HepG2 (cell line): ENCODE measurements around the gene KISS1R. TPM values are rescaled to one million over a fixed set of nuclear protein-coding genes. Genes with fewer than 3 reads are reported as not detected.

ENCODE experiments used
- ADNP ChIP-seq: sonication (generic); formaldehyde crosslinking; IDR thresholded peaks from 2 replicates; pipeline ENCODE4 v1.4.0; 2020; ENCODE audit warnings: missing genetic modification reagents
- CREM ChIP-seq, 2 experiments: sonication (generic) in 1 of 2; formaldehyde crosslinking in 1 of 2; IDR thresholded peaks; 2 replicates each; pipeline versions ENCODE4 v1.4.0 to v1.6.1; 2016 to 2020; ENCODE audit warnings: antibody characterized with exemption in 1 of 2, mild to moderate bottlenecking in 1 of 2, missing genetic modification reagents in 1 of 2
- FOXJ3 ChIP-seq: sonication (generic); formaldehyde crosslinking; IDR thresholded peaks from 2 replicates; pipeline ENCODE4 v1.4.0; 2020; ENCODE audit warnings: missing genetic modification reagents, mild to moderate bottlenecking, borderline replicate concordance
- JDP2 ChIP-seq: sonication (generic); formaldehyde crosslinking; IDR thresholded peaks from 2 replicates; pipeline ENCODE4 v1.8.1; 2022; ENCODE audit warnings: missing genetic modification reagents, borderline replicate concordance
- KDM5B ChIP-seq: sonication (generic); formaldehyde crosslinking; IDR thresholded peaks from 2 replicates; pipeline ENCODE4 v1.4.0; 2020; ENCODE audit warnings: missing genetic modification reagents, mild to moderate bottlenecking, borderline replicate concordance
- RBFOX2 ChIP-seq: fragments of 200-400 bp; formaldehyde crosslinking; IDR thresholded peaks from 2 replicates; pipeline ENCODE4 v1.6.1; 2017; ENCODE audit warnings: low read depth, mild to moderate bottlenecking, low read length
- SIN3A ChIP-seq: IDR thresholded peaks from 2 replicates; pipeline ENCODE4 v1.6.1; 2011; ENCODE audit warnings: low read depth, mild to moderate bottlenecking, control low read depth, low read length, borderline replicate concordance
- SMC3 ChIP-seq: IDR thresholded peaks from 2 replicates; pipeline ENCODE4 v1.6.1; 2011; ENCODE audit warnings: low read length, improper control_type of control experiment
- ZBTB44 ChIP-seq: sonication (generic); formaldehyde crosslinking; IDR thresholded peaks from 2 replicates; pipeline ENCODE4 v1.4.0; 2020; ENCODE audit warnings: missing genetic modification reagents
- ZIK1 ChIP-seq: sonication (generic); formaldehyde crosslinking; IDR thresholded peaks from 2 replicates; pipeline ENCODE4 v1.5.0; 2020; ENCODE audit warnings: mild to moderate bottlenecking, low read depth, missing genetic modification reagents, borderline replicate concordance
- ZMYM2 ChIP-seq: sonication (generic); formaldehyde crosslinking; IDR thresholded peaks from 2 replicates; pipeline ENCODE4 v1.8.0; 2022; ENCODE audit warnings: mild to moderate bottlenecking, missing genetic modification reagents
- ZMYM3 ChIP-seq: sonication (generic); formaldehyde crosslinking; IDR thresholded peaks from 2 replicates; pipeline ENCODE4 v1.5.1; 2020; ENCODE audit warnings: mild to moderate bottlenecking, missing genetic modification reagents
- ZNF263 ChIP-seq: sonication (generic); formaldehyde crosslinking; IDR thresholded peaks from 2 replicates; pipeline ENCODE4 v1.4.0; 2020; ENCODE audit warnings: missing genetic modification reagents
- ZNF441 ChIP-seq: sonication (generic); formaldehyde crosslinking; IDR thresholded peaks from 2 replicates; pipeline ENCODE4 v1.7.0; 2021; ENCODE audit warnings: missing genetic modification reagents, borderline replicate concordance
- ZNF777 ChIP-seq: sonication (generic); formaldehyde crosslinking; IDR thresholded peaks from 2 replicates; pipeline ENCODE4 v1.4.0; 2020; ENCODE audit warnings: missing genetic modification reagents
- ZNF816 ChIP-seq: sonication (generic); formaldehyde crosslinking; IDR thresholded peaks from 2 replicates; pipeline ENCODE4 v1.8.0; 2022; ENCODE audit warnings: missing genetic modification reagents, mild to moderate bottlenecking, borderline replicate concordance
- polyA plus RNA-seq, 8 experiments: library from polyadenylated mRNA; depleted of rRNA in 3 of 8; stranded (reverse) in 7 of 8; unstranded in 1 of 8; fragments of >200 nt; fragmentation: Illumina TruSeq in 4 of 8; extraction: Trizol in 4 of 8; gene quantifications; 2 replicates each; pipeline versions ENCODE4 v1.2.1 to v1.2.3, GENCODE V29; 2011 to 2016; ENCODE audit warnings: low read depth in 4 of 8, missing spikeins in 1 of 8, mixed read lengths in 1 of 8; ENCODE audit not compliant: insufficient read depth in 1 of 8
- total RNA-seq, 5 experiments: library from RNA; depleted of rRNA; stranded (reverse); fragments of >200 nt; fragmentation: Illumina TruSeq; extraction: Trizol; gene quantifications; 2 replicates each; pipeline ENCODE4 v1.2.3, GENCODE V29; 2016; ENCODE audit warnings: low read depth in 1 of 5

The KISS1R gene
- total and polyA plus RNA-seq, 2 of the 13 experiments (the other 11 are each of a cell fraction or from before 2014, with no cell fraction given): 1.1 to 10.2 TPM

DNA sequence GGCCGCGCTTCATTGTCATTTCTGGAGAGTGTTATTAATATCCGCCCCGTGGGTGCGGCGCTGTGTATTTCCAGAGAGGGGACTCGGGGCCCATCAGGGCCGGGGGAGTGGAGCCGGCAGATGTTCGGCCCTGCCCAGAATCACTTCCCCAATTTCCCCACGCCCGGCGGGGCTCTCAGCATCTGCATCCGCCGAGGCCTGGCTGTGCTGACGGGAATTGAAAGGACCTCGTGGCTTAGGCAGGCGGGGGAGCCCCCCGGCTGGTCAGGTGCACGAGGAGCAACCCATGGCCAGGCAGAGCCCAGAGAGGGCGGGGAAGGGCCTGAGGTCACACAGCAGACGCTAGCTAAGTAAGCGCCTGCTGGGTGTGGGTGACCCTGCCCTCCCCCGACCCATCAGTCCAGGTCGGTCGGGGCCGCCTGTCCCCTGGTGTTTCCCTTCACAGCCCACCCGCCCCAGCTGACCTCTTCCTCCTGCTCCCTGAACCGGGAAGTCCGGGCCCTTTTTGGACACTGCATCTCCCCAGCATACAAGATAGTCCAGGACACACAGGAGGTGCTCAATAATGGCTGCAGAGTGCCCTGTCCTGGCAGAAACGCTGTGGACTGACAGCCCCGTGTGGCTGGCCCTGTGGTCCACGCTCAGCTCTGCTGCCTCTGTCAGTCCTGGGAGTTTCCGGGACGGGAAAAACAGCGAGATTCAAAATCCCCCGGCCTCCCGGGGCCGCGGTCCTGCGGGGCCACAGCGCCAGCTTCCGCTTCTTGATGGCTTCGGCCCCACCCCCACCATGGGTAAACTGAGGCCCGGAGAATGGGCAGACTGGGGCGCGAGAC lies 30.8 kb downstream of the KISS1R start (continued):
- TF ChIP-seq KDM5B (CRISPR knock-in tag): no peak
- TF ChIP-seq ZIK1 (CRISPR knock-in tag): no peak
- no peak for TF ChIP-seq ZNF263 (CRISPR knock-in tag)
- no peak for TF ChIP-seq ADNP (CRISPR knock-in tag)
- TF ChIP-seq ZNF816 (CRISPR knock-in tag): no peak
- TF ChIP-seq SIN3A: no peak
- TF ChIP-seq ZMYM2 (CRISPR knock-in tag): no peak
- TF ChIP-seq ZNF777 (CRISPR knock-in tag): no peak
- TF ChIP-seq ZBTB44 (CRISPR knock-in tag): no peak
- peak; percentile 49; the same call in 1 of the 2 replicates for TF ChIP-seq RBFOX2
- no peak for TF ChIP-seq SMC3
- no peak for TF ChIP-seq ZNF441 (CRISPR knock-in tag)
- peak; percentile 50; the same call in 1 of the 2 replicates for TF ChIP-seq ZMYM3 (CRISPR knock-in tag)
- no peak for TF ChIP-seq CREM (IDR thresholded peaks at IDR 0.05)
- TF ChIP-seq CREM (CRISPR knock-in tag; IDR thresholded peaks at IDR 0.05): no peak
- no peak for TF ChIP-seq JDP2 (CRISPR knock-in tag)
- TF ChIP-seq FOXJ3: no peak
